ENCODE data around the gene PRKCA. TPM values are rescaled to one million over a fixed set of nuclear protein-coding genes. Genes with fewer than 3 reads are reported as not detected.

Gene PRKCA
- total and polyA plus RNA-seq, 9 of the 15 experiments (the other 6 are each of a cell fraction or from before 2014, with no cell fraction given) = 3.2 to 33.0 (median 17.8) TPM

GRCh38 chr17:66348584-66349165 lies 46.3 kb downstream of the PRKCA start (continued):
- TF ChIP-seq, protein P1, sequence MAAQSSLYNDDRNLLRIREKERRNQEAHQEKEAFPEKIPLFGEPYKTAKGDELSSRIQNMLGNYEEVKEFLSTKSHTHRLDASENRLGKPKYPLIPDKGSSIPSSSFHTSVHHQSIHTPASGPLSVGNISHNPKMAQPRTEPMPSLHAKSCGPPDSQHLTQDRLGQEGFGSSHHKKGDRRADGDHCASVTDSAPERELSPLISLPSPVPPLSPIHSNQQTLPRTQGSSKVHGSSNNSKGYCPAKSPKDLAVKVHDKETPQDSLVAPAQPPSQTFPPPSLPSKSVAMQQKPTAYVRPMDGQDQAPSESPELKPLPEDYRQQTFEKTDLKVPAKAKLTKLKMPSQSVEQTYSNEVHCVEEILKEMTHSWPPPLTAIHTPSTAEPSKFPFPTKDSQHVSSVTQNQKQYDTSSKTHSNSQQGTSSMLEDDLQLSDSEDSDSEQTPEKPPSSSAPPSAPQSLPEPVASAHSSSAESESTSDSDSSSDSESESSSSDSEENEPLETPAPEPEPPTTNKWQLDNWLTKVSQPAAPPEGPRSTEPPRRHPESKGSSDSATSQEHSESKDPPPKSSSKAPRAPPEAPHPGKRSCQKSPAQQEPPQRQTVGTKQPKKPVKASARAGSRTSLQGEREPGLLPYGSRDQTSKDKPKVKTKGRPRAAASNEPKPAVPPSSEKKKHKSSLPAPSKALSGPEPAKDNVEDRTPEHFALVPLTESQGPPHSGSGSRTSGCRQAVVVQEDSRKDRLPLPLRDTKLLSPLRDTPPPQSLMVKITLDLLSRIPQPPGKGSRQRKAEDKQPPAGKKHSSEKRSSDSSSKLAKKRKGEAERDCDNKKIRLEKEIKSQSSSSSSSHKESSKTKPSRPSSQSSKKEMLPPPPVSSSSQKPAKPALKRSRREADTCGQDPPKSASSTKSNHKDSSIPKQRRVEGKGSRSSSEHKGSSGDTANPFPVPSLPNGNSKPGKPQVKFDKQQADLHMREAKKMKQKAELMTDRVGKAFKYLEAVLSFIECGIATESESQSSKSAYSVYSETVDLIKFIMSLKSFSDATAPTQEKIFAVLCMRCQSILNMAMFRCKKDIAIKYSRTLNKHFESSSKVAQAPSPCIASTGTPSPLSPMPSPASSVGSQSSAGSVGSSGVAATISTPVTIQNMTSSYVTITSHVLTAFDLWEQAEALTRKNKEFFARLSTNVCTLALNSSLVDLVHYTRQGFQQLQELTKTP (IDR thresholded peaks at IDR 0.05; ENCODE audit: low read depth in 1 of 2, partially characterized antibody in 2 of 2) = peak in 1 of 2 experiments; percentile 66
- 0 out of 2 replicates have a peak, but pooled peaks have one; percentile 12 for TF ChIP-seq ZNF384 (IDR thresholded peaks at IDR 0.05; ENCODE audit: low read depth, low read length)
- peak; percentile 44 for TF ChIP-seq MTA2 (IDR thresholded peaks at IDR 0.05; ENCODE audit: low read depth)
- TF ChIP-seq, protein P2, sequence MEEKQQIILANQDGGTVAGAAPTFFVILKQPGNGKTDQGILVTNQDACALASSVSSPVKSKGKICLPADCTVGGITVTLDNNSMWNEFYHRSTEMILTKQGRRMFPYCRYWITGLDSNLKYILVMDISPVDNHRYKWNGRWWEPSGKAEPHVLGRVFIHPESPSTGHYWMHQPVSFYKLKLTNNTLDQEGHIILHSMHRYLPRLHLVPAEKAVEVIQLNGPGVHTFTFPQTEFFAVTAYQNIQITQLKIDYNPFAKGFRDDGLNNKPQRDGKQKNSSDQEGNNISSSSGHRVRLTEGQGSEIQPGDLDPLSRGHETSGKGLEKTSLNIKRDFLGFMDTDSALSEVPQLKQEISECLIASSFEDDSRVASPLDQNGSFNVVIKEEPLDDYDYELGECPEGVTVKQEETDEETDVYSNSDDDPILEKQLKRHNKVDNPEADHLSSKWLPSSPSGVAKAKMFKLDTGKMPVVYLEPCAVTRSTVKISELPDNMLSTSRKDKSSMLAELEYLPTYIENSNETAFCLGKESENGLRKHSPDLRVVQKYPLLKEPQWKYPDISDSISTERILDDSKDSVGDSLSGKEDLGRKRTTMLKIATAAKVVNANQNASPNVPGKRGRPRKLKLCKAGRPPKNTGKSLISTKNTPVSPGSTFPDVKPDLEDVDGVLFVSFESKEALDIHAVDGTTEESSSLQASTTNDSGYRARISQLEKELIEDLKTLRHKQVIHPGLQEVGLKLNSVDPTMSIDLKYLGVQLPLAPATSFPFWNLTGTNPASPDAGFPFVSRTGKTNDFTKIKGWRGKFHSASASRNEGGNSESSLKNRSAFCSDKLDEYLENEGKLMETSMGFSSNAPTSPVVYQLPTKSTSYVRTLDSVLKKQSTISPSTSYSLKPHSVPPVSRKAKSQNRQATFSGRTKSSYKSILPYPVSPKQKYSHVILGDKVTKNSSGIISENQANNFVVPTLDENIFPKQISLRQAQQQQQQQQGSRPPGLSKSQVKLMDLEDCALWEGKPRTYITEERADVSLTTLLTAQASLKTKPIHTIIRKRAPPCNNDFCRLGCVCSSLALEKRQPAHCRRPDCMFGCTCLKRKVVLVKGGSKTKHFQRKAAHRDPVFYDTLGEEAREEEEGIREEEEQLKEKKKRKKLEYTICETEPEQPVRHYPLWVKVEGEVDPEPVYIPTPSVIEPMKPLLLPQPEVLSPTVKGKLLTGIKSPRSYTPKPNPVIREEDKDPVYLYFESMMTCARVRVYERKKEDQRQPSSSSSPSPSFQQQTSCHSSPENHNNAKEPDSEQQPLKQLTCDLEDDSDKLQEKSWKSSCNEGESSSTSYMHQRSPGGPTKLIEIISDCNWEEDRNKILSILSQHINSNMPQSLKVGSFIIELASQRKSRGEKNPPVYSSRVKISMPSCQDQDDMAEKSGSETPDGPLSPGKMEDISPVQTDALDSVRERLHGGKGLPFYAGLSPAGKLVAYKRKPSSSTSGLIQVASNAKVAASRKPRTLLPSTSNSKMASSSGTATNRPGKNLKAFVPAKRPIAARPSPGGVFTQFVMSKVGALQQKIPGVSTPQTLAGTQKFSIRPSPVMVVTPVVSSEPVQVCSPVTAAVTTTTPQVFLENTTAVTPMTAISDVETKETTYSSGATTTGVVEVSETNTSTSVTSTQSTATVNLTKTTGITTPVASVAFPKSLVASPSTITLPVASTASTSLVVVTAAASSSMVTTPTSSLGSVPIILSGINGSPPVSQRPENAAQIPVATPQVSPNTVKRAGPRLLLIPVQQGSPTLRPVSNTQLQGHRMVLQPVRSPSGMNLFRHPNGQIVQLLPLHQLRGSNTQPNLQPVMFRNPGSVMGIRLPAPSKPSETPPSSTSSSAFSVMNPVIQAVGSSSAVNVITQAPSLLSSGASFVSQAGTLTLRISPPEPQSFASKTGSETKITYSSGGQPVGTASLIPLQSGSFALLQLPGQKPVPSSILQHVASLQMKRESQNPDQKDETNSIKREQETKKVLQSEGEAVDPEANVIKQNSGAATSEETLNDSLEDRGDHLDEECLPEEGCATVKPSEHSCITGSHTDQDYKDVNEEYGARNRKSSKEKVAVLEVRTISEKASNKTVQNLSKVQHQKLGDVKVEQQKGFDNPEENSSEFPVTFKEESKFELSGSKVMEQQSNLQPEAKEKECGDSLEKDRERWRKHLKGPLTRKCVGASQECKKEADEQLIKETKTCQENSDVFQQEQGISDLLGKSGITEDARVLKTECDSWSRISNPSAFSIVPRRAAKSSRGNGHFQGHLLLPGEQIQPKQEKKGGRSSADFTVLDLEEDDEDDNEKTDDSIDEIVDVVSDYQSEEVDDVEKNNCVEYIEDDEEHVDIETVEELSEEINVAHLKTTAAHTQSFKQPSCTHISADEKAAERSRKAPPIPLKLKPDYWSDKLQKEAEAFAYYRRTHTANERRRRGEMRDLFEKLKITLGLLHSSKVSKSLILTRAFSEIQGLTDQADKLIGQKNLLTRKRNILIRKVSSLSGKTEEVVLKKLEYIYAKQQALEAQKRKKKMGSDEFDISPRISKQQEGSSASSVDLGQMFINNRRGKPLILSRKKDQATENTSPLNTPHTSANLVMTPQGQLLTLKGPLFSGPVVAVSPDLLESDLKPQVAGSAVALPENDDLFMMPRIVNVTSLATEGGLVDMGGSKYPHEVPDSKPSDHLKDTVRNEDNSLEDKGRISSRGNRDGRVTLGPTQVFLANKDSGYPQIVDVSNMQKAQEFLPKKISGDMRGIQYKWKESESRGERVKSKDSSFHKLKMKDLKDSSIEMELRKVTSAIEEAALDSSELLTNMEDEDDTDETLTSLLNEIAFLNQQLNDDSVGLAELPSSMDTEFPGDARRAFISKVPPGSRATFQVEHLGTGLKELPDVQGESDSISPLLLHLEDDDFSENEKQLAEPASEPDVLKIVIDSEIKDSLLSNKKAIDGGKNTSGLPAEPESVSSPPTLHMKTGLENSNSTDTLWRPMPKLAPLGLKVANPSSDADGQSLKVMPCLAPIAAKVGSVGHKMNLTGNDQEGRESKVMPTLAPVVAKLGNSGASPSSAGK (IDR thresholded peaks at IDR 0.05) = no peak

All from K562 (cell line).